ENCODE measurements around the gene MUCL3. TPM values are rescaled to one million over a fixed set of nuclear protein-coding genes. Genes with fewer than 3 reads are reported as not detected.

Gene MUCL3
- total and polyA plus RNA-seq, 10 of the 15 experiments (the other 5 are each of a cell fraction or from before 2014, with no cell fraction given): 0.03 to 1.4 (median 0.61) TPM

- ATAC-seq: no peak
- TF ChIP-seq MTA2 (IDR thresholded peaks at IDR 0.05; ENCODE audit: low read depth) (no peak), ZBTB33 (IDR thresholded peaks at IDR 0.05) (no peak), SIX5 (IDR thresholded peaks at IDR 0.05; ENCODE audit: low read depth, low read length, severe bottlenecking) (no peak), NR2C2 (IDR thresholded peaks at IDR 0.05; ENCODE audit: borderline replicate concordance, control insufficient read depth, insufficient read length, low read depth) (no peak), CEBPB (IDR thresholded peaks at IDR 0.05; ENCODE audit: borderline replicate concordance in 1 of 2, low read depth in 2 of 2, low read length in 2 of 2) (no peak), RFX5 (IDR thresholded peaks at IDR 0.05; ENCODE audit: low read depth, low read length) (no peak), PML (IDR thresholded peaks at IDR 0.05; ENCODE audit: low read length) (no peak), JUNB (IDR thresholded peaks at IDR 0.05) (no peak), RELB (IDR thresholded peaks at IDR 0.05; ENCODE audit: low read depth) (no peak), BACH1 (IDR thresholded peaks at IDR 0.05; ENCODE audit: borderline replicate concordance) (no peak), NBN (IDR thresholded peaks at IDR 0.05) (no peak), NFXL1 (IDR thresholded peaks at IDR 0.05; ENCODE audit: borderline replicate concordance) (no peak), CTCF (IDR thresholded peaks at IDR 0.05 in 2 of 3, conservative IDR thresholded peaks at IDR 0.05 in 1 of 3; ENCODE audit: control insufficient read depth in 2 of 3, extremely low read depth in 1 of 3, insufficient read depth in 1 of 3, low read depth in 3 of 3, low read length in 3 of 3) (no peak), POLR2A (IDR thresholded peaks at IDR 0.05; ENCODE audit: low read depth, low read length) (no peak)
- TF ChIP-seq, protein P1, sequence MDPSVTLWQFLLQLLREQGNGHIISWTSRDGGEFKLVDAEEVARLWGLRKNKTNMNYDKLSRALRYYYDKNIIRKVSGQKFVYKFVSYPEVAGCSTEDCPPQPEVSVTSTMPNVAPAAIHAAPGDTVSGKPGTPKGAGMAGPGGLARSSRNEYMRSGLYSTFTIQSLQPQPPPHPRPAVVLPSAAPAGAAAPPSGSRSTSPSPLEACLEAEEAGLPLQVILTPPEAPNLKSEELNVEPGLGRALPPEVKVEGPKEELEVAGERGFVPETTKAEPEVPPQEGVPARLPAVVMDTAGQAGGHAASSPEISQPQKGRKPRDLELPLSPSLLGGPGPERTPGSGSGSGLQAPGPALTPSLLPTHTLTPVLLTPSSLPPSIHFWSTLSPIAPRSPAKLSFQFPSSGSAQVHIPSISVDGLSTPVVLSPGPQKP (IDR thresholded peaks at IDR 0.05; ENCODE audit: low read depth, low read length): no peak
- TF ChIP-seq, protein P2, sequence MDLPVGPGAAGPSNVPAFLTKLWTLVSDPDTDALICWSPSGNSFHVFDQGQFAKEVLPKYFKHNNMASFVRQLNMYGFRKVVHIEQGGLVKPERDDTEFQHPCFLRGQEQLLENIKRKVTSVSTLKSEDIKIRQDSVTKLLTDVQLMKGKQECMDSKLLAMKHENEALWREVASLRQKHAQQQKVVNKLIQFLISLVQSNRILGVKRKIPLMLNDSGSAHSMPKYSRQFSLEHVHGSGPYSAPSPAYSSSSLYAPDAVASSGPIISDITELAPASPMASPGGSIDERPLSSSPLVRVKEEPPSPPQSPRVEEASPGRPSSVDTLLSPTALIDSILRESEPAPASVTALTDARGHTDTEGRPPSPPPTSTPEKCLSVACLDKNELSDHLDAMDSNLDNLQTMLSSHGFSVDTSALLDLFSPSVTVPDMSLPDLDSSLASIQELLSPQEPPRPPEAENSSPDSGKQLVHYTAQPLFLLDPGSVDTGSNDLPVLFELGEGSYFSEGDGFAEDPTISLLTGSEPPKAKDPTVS (IDR thresholded peaks at IDR 0.05; ENCODE audit: low read depth, low read length): no peak
- Histone ChIP-seq H3K9ac (ENCODE audit: control insufficient read depth, insufficient read depth, low read length) (no peak overlapping the region), H3K36me3 (ENCODE audit: control insufficient read depth in 2 of 2, insufficient read depth in 2 of 2, low read length in 1 of 2) (no peaks in the 10 kb centered on the region), H3K27ac (ENCODE audit: control insufficient read depth, insufficient read depth) (no peak overlapping the region), H3K4me1 (ENCODE audit: control insufficient read depth, insufficient read depth, low read length) (no peaks in the 10 kb centered on the region), H3K27me3 (replicated peaks in 1 of 2; ENCODE audit: control insufficient read depth in 2 of 2, insufficient read depth in 2 of 2, low read length in 1 of 2) (peaks cover 0 to 3% of the 10 kb centered on the region in 2 experiments; a peak in 3 of 4 replicates), H4K20me1 (ENCODE audit: control insufficient read depth, insufficient read depth) (no peaks in the 10 kb centered on the region; the same call in 1 of the 2 replicates), H3K4me2 (ENCODE audit: control insufficient read depth, insufficient read depth) (no peak overlapping the region), H3K4me3 (no peak overlapping the region), H3K79me2 (ENCODE audit: control insufficient read depth, insufficient read depth, low read length) (no peaks in the 10 kb centered on the region), H3K9me3 (replicated peaks; ENCODE audit: control insufficient read depth, insufficient read depth, low read length) (no peaks in the 10 kb centered on the region; the same call in 2 of the 3 replicates), H2AFZ (ENCODE audit: control insufficient read depth, low read depth, low read length) (no peak overlapping the region)
- no peak for FAIRE-seq
- ChIA-PET SMC1A (ENCODE audit: uncharacterized antibody, unreplicated experiment) (no interaction called here), RAD21 (ENCODE audit: unreplicated experiment) (no interaction called here), CTCF (interaction anchor here (0.6 kb wide), 1 partner anchor 119 kb away, joined by 3 read pairs; no protein-coding TSS in a partner anchor), POLR2A (no interaction called here)
- intact Hi-C loops (cut with micrococcal nuclease; ENCODE audit: unreplicated experiment) (no loop called here), in situ Hi-C loops (cut with MboI) (no loop called here)
- no TSS peak for BruUV-seq (replicated peaks)
- WGBS (ENCODE audit: insufficient coverage, insufficient replicate concordance, low lambda C conversion rate, missing lambda C conversion rate): 62% methylated on average over 4 of the region's 5 CpGs
- no peak for DNase-seq (ENCODE audit: low read depth, low spot score)
These were observed 4.5 kb downstream of the MUCL3 start for GRCh38 chr6:30945281-30945680.
